Central memory CD8-positive, alpha-beta T cell (primary cell): ENCODE data around the gene MARCHF11.

Experiments used
- ATAC-seq: fragments of 150-1000 bp; cut with Tn5 transposase; replicated peaks from 2 replicates; pipeline ENCODE4 v1.10.0; 2022; ENCODE audit warnings: mild to moderate bottlenecking, moderate FRiP score, moderate number of reproducible peaks; ENCODE audit not compliant: poor library complexity, severe bottlenecking; ENCODE audit errors: extremely low read depth
- DNase-seq, 2 donors: peaks; one replicate each; pipeline ENCODE4 v3.0.0; 2021; ENCODE audit warnings: low spot score in 2 of 2
- H3K27ac Mint-ChIP-seq: one replicate; pipeline ENCODE4 v1.8.0; 2022; ENCODE audit warnings: low read depth, mild to moderate bottlenecking, moderate library complexity, mixed read lengths
- H3K27me3 Mint-ChIP-seq: one replicate; pipeline ENCODE4 v1.8.0; 2022; ENCODE audit warnings: mixed read lengths
- H3K36me3 Mint-ChIP-seq: one replicate; pipeline ENCODE4 v1.8.0; 2022; ENCODE audit warnings: mild to moderate bottlenecking, moderate library complexity, mixed read lengths; ENCODE audit not compliant: insufficient read depth
- H3K4me1 Mint-ChIP-seq: one replicate; pipeline ENCODE4 v1.8.0; 2022; ENCODE audit warnings: mixed read lengths
- H3K4me3 Mint-ChIP-seq: one replicate; pipeline ENCODE4 v1.8.0; 2022; ENCODE audit warnings: mild to moderate bottlenecking, moderate library complexity, mixed read lengths
- H3K9me3 Mint-ChIP-seq: one replicate; pipeline ENCODE4 v1.8.0; 2022; ENCODE audit warnings: mixed read lengths

MARCHF11 gene, protein sequence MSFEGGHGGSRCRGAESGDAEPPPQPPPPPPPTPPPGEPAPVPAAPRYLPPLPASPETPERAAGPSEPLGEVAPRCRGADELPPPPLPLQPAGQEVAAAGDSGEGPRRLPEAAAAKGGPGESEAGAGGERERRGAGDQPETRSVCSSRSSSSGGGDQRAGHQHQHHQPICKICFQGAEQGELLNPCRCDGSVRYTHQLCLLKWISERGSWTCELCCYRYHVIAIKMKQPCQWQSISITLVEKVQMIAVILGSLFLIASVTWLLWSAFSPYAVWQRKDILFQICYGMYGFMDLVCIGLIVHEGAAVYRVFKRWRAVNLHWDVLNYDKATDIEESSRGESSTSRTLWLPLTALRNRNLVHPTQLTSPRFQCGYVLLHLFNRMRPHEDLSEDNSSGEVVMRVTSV

DNA sequence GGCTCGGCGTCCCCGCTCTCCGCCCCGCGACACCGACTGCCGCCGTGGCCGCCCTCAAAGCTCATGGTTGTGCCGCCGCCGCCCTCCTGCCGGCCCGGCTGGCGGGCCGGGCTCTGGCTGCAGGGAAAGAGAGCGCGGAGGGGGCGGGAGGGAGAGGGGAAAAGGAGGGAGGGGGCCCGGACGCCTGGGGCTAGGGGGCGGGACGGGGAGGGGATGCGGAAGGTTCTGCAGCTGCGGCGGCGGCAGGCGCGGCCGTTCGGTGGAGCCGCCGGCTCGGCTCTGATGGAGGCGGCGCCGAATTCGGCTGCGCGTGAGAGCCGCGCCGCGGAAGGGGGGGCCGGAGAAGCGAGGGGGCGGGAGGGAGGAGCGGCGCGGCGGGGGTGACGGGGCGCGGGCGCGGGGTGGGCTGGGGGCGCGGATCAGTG, at the start of gene MARCHF11:
TSS of gene MARCHF11 (minus strand) at position 281 of the 425 bp plus-strand sequence. CDS start at position 65, 216 bp downstream.
- Mint-ChIP-seq H3K9me3 (peaks cover 16% of the 10 kb centered on the region), H3K36me3 (no peaks in the 10 kb centered on the region), H3K27ac (no peak within 1 kb of the TSS), H3K27me3 (peaks cover 32% of the 10 kb centered on the region), H3K4me1 (peaks cover 4% of the 10 kb centered on the region), H3K4me3 (no peak within 1 kb of the TSS)
- DNase-seq (no peak), ATAC-seq (no peak)

DNA sequence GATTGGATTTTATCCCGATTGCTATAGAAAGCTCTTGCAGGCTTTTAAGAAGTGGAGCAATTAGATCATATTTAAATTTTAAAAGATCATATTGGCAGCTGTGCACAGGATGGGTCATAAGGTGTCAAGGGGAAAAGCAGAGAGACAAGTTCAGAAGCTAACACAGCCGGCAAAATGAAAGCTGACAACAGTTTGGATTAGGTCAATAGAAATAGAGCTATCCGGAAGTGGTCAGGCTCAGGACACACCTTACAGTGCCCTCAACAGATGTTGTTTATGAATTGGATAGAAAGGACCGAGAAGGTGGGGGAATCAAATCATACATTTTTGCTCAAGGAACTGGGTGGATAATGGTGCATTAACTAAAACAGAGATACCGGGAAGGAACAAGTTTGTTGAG, 46.3 kb upstream of the MARCHF11 start:
- peaks cover 1% of the 10 kb centered on the region for H3K36me3 Mint-ChIP-seq
- H3K9me3 Mint-ChIP-seq, result peaks cover 12% of the 10 kb centered on the region
- no peaks in the 10 kb centered on the region for H3K4me1 Mint-ChIP-seq
- H3K4me3 Mint-ChIP-seq, result no peak overlapping the region
- H3K27ac Mint-ChIP-seq, result no peak overlapping the region
- no peak for DNase-seq
- ATAC-seq, result no peak
- no peaks in the 10 kb centered on the region for H3K27me3 Mint-ChIP-seq

DNA sequence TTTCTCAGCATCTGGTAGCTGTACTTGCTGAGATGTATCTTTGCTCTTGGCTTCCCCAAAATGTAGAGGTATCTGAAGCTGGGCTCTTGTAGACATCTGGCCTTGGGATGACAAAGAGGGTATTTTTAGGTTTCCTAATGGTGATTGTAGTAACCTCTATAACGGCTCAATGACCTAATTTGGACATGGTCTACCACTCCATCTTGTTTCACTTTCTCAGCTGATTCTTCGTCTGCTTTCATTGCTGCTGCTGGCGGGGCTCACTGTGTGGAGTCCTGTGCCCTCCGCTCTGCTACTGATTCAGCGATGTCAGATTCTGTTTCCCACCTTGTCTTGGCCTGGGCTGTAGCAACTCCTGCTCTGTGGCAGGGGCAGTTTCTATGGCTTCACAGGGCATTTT, 12.7 kb upstream of the MARCHF11 start:
- Mint-ChIP-seq H3K9me3 (peaks cover 16% of the 10 kb centered on the region), H3K36me3 (no peaks in the 10 kb centered on the region), H3K27ac (no peak overlapping the region), H3K27me3 (no peaks in the 10 kb centered on the region), H3K4me1 (no peaks in the 10 kb centered on the region), H3K4me3 (no peak overlapping the region)
- ATAC-seq (no peak), DNase-seq (no peak)

DNA sequence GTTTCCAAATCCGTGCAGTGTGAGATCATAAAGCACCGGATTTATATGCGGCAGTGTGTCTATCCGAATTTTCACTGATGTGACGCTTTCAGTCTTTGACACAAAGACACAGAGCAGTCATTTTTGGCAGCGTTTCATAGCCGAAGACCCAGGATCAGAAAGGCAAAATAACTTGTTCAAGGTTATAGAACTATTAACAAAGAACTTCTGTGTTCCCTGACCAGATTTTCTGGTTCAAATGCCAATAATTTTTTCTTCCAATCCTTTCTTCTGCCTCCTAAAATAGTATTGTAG, 1.1 kb upstream of the MARCHF11 start:
- peaks cover 32% of the 10 kb centered on the region for H3K27me3 Mint-ChIP-seq
- ATAC-seq (no peak), DNase-seq (no peak)
- H3K4me3 Mint-ChIP-seq, result no peak overlapping the region
- H3K27ac Mint-ChIP-seq, result no peak overlapping the region
- peaks cover 4% of the 10 kb centered on the region for H3K4me1 Mint-ChIP-seq
- H3K9me3 Mint-ChIP-seq, result peaks cover 18% of the 10 kb centered on the region
- H3K36me3 Mint-ChIP-seq, result no peaks in the 10 kb centered on the region

DNA sequence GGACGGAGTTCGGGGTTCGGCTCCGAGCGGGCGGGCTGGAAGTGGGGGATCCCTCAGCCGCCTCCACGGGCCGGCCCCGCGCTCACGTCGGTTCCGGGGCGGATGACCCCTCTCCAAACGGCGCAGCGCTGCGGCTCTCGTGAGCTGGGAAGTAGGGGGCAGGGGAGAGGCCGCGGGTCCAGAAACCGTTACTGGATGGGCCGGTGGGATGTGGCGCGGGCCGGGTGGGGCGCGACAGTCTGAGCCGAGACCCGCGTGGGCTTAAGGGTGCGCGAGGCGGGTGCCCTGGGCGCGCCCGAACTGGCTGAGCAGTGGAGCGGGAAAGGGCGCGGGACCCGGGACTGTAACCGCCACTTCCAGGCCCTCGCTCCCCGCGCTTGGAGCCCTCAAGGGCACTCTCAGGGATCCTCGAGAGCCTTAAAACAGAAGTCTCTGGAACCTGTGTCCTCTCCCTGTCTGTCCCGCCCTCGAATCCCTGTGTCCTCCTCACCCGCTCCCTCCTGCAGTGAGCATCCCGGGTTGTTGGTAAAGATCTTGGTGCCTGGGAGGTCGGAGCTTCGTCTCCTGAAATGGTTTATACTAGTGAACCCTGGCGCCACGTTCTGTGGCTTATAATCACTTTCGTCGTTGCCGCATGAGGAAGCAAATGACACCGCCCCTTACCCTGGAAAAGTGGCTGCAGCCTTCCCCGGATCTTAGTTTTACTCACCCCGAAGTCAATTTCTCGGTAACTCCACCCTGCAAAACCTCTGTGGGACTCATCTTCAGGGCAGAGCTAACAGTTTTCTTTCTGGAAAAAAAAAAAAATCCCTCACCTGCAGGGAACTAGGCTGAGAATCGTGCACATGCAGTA, 571 bp upstream of the MARCHF11 start:
- no peaks in the 10 kb centered on the region for H3K36me3 Mint-ChIP-seq
- H3K4me1 Mint-ChIP-seq, result peaks cover 4% of the 10 kb centered on the region
- DNase-seq, result no peak
- H3K27ac Mint-ChIP-seq, result no peak overlapping the region
- ATAC-seq, result no peak
- H3K4me3 Mint-ChIP-seq, result no peak overlapping the region
- peaks cover 32% of the 10 kb centered on the region for H3K27me3 Mint-ChIP-seq
- H3K9me3 Mint-ChIP-seq, result peaks cover 16% of the 10 kb centered on the region

DNA sequence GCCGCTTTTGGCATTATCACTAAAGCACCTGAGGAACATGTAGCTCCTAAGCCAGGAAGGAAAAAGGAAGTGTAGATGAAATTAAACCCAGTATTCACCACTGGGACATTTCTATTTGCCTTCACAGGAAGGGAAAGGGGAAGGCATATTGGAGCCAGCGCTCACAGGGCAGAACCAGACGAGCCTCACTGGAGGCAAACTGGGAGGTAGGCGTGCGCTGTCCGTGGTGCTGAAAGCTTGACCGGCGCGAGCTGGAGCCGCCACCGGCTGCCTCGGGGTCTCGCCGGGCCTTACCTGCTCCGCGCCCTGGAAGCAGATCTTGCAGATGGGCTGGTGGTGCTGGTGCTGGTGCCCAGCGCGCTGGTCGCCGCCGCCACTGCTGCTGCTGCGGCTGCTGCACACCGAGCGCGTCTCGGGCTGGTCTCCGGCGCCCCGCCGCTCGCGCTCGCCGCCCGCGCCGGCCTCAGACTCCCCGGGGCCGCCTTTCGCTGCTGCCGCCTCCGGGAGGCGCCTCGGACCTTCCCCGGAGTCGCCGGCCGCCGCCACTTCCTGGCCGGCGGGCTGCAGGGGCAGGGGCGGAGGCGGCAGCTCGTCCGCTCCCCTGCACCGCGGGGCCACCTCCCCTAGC, 732 bp downstream of the MARCHF11 start:
- ATAC-seq (no peak), DNase-seq (no peak)
- Mint-ChIP-seq H3K9me3 (peaks cover 16% of the 10 kb centered on the region), H3K27ac (no peak overlapping the region), H3K4me1 (peaks cover 4% of the 10 kb centered on the region), H3K36me3 (no peaks in the 10 kb centered on the region), H3K27me3 (peaks cover 32% of the 10 kb centered on the region), H3K4me3 (no peak overlapping the region)

DNA sequence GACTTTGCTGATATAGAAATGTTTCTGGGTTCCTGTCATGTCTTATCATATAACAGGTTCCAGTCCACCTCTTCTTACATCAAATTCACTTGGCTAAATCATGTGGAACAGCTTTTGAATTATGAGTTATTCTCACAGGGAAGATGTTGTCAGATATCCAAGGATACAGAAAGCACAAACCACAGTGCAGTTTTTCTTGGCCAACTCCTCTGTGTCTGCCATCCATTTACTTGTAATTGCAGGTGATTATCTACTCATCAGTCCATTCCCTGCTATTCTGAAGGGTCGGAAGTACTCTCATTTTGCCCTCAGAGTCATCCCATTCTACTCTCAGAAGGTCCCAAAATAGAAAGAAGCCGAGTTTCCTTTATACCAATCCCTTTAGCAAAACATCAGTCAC, 10.0 kb downstream of the MARCHF11 start:
- ATAC-seq (no peak), DNase-seq (no peak)
- Mint-ChIP-seq H3K27me3 (no peaks in the 10 kb centered on the region), H3K27ac (no peak overlapping the region), H3K36me3 (no peaks in the 10 kb centered on the region), H3K4me3 (no peak overlapping the region), H3K9me3 (peaks cover 9% of the 10 kb centered on the region), H3K4me1 (no peaks in the 10 kb centered on the region)

DNA sequence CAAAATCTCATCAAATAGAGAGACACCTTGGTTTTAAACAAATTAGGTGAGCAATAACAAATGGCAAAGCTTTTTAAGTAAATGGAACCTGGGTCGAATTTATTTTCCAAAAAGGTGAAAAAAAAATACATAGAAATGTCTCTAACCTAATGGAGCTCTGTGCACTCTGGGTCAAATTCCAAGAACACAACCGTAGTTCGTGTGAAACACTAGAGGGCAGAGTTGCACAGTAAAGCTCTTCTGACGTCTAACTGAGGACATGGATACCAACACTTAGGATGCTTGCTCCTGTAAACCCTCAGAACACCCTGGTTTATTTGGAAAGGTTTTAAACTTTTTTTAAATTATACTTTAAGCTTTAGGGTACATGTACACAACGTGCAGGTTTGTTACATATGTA, 18.9 kb downstream of the MARCHF11 start:
- no peak overlapping the region for H3K27ac Mint-ChIP-seq
- H3K9me3 Mint-ChIP-seq, result peaks cover 9% of the 10 kb centered on the region
- DNase-seq (no peak), ATAC-seq (no peak)
- H3K4me3 Mint-ChIP-seq, result no peak overlapping the region
- H3K4me1 Mint-ChIP-seq, result no peaks in the 10 kb centered on the region
- no peaks in the 10 kb centered on the region for H3K36me3 Mint-ChIP-seq
- no peaks in the 10 kb centered on the region for H3K27me3 Mint-ChIP-seq

DNA sequence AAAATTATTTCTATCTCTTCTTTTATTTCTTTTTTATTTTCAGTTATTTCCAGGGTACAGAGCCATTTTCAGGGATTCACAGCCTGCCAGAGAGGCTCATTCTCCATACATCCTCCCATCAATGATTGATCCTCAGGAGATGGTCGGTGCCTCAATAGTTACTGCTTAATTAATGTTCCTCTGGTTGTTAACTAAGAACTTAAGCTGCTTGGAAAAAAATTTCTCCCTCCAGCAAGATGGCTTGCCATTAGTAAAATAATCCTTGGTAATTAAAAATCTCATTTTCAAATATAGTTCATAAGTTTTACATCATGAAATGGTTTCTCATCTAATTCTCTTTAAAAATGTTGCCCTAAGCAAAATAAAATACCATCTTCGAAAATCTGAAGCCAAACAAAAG, 20.0 kb downstream of the MARCHF11 start:
- H3K36me3 Mint-ChIP-seq, result no peaks in the 10 kb centered on the region
- DNase-seq, result no peak
- H3K27me3 Mint-ChIP-seq, result no peaks in the 10 kb centered on the region
- H3K27ac Mint-ChIP-seq, result no peak overlapping the region
- H3K9me3 Mint-ChIP-seq, result no peaks in the 10 kb centered on the region
- no peak overlapping the region for H3K4me3 Mint-ChIP-seq
- ATAC-seq, result no peak
- H3K4me1 Mint-ChIP-seq, result no peaks in the 10 kb centered on the region

DNA sequence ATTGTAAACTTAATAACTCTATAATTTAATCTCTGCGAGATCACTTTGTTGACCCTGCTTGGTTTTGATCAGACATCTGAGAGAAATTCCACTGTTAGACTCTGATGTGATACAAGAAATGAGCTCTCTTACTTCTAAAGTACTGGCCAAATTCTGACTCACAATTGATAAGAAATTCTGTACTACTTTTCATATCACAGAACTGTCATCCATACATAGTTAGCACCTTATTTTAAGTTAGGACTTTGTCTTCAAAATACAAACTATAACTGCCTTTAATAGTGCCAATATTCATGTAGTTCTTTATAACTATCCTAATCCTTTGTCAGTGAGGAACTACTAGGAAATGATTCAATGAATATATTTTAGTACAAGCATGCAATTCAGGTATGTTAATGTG, 23.4 kb downstream of the MARCHF11 start:
- H3K4me3 Mint-ChIP-seq, result no peak overlapping the region
- ATAC-seq (no peak), DNase-seq (no peak)
- H3K4me1 Mint-ChIP-seq, result no peaks in the 10 kb centered on the region
- no peaks in the 10 kb centered on the region for H3K36me3 Mint-ChIP-seq
- no peak overlapping the region for H3K27ac Mint-ChIP-seq
- no peaks in the 10 kb centered on the region for H3K9me3 Mint-ChIP-seq
- H3K27me3 Mint-ChIP-seq, result no peaks in the 10 kb centered on the region

DNA sequence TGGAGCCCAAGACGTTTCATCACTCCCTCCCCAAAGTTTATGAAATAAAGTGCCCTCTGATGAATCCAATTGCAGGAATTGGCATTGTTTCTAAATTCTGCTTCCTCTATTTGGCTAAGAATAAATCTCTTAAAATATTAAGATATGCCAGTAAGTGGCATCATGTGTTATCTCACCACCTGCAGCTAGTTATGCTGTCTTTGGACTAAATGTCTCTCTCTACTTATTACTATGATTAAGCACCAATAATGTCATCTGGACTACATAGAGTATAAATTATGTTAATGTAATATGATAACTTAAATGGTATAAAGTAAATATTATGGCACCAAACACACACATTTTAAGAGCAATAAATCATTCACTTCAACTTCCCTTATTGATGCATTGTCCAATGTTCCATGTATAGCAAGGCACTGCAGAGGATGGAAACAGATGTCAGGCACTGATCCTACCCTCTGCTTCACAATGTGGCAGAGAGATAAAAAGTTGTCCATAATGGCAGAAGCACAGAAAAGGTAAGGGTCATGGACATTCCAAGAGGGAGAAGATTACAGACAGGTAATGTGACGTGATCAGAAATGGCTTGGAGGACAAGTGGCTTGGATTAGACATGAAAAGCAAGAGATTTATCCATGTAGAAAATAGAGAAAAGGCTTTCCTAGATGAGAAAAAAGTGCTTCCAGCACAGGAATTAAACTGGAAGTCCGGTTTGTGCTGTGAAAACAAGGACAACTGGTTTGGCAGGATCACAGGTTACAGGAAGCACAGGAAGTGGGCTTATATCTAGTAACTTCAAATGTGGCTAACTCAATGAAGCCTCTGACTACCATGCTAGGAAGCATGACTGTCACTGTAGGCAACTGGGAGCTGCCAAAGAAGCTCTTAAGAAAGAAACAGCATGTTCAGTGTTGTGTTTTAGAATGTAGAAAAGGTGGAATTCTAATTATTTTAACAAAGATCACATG, 26.7 kb downstream of the MARCHF11 start:
- H3K9me3 Mint-ChIP-seq, result no peaks in the 10 kb centered on the region
- no peaks in the 10 kb centered on the region for H3K27me3 Mint-ChIP-seq
- H3K36me3 Mint-ChIP-seq, result no peaks in the 10 kb centered on the region
- H3K4me1 Mint-ChIP-seq, result no peaks in the 10 kb centered on the region
- H3K27ac Mint-ChIP-seq, result no peak overlapping the region
- no peak for DNase-seq
- ATAC-seq, result no peak
- H3K4me3 Mint-ChIP-seq, result no peak overlapping the region

DNA sequence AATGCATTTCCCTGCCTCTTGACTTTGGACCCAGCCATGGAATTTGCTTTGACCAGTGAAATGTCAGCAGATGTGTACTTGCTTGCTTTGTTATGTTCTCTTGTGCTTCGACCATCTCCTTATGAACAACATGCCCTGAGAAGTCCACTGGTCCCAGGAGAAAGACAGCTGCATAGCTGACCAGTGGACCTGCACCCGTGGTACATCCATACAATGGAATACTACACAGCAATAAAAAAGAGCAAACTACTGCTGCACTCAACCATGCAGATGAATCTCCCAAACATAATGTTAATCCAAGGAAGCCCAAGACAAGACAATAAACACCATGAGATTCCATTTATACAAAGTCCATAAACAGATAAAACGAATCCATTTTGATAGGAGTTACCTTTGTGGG, 30.0 kb downstream of the MARCHF11 start:
- no peaks in the 10 kb centered on the region for H3K27me3 Mint-ChIP-seq
- no peaks in the 10 kb centered on the region for H3K4me1 Mint-ChIP-seq
- no peak overlapping the region for H3K4me3 Mint-ChIP-seq
- DNase-seq, result no peak
- H3K27ac Mint-ChIP-seq, result no peak overlapping the region
- H3K36me3 Mint-ChIP-seq, result no peaks in the 10 kb centered on the region
- ATAC-seq, result no peak
- H3K9me3 Mint-ChIP-seq, result peaks cover under 1% of the 10 kb centered on the region
